HG02884 (cell line): ENCODE measurements around the gene AURKA.
"Not testable (repeated sequence)": the region's sequence is repeated elsewhere in the genome, so short reads cannot be mapped to it uniquely, and the experiment has no call there.

Experiments
- ATAC-seq: cut with Tn5 transposase; IDR thresholded peaks from one replicate; pipeline ENCODE4 v1.9.1; 2021; ENCODE audit warnings: mild to moderate bottlenecking, moderate library complexity; ENCODE audit not compliant: unreplicated experiment

The AURKA gene

DNA sequence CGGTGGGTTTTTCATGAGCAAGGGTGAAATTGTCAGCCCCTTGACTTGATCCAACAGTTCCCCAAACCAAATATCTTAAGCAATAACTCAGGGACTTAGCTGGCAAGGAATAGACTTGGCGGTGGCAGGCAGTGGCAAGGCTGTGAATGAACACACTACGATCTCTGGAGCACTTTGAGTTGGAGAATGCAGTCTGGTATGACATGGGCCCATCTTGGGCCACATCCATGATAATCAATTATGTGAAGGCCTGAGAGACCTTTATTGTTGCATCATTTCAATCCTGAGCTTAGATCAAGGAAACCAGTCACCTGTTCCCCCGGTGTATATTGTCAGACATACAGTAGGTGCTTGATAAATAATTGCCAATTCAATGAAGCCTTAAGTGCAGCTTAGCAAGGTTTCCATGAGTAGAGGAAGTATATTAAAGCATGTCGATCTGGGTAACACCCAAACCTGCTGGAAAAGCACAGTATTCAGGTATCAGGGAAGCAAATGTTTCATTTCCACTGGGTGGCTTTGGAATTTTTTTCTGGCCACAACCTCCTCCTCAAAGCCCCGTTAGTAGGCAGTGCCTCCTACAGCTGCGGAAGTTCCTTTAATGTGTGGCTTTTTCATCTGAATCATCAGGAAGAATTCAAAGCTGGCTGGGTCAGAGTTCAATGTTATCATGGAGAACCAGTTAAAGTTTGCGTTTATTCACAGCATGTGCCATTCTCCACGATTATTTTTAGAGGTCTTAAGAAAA is 30.2 kb upstream of the AURKA start:
- no peak for ATAC-seq

GRCh38 chr20:56420940-56421688 is 29.1 kb upstream of the AURKA start:
- no peak for ATAC-seq

DNA sequence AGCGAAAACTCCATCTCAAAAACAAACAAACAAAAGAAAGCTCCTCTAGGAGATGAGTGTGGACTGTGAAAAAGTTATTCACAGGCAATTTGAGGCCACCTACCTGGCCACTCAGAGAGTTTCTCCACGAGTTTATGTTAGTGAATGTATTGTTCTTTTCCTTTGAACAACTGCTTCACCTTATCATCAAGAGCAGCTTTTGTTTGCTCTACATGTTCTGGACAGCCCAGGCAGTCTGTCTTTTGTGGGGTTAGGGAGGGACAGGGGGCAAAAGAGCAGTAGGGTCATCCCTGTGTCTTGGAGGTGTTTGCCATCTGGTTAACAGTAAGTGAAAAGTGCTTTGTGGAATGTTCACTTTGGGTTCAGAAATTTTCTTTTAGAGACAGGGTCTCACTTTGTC is 28.0 kb upstream of the AURKA start:
- ATAC-seq: no peak

DNA sequence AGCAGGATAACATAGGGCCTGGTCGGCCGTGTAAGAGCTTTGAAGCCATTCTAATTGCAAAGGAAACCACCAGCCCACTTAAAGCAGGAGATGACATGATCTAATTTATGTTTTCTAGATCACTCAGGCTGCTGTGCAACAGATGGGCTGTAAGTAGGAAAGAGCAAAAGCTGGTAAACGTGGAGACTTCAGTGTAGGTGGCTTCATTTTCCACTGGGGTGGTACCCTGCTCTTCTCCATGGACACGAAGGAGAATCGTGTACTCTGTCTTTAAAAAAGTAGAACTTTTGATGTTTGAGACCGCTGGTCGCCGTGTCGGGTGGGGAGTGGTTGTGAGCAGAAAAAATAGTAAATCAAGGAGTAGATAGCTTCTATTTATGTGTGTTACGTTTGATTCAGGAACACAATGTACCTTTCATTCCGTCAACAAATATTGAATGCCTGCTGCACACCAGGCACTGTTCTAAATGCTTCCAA is 26.4 kb upstream of the AURKA start:
- no peak for ATAC-seq

- no peak for ATAC-seq
These were observed 25.9 kb upstream of the AURKA start for GRCh38 chr20:56417911-56418310.

DNA sequence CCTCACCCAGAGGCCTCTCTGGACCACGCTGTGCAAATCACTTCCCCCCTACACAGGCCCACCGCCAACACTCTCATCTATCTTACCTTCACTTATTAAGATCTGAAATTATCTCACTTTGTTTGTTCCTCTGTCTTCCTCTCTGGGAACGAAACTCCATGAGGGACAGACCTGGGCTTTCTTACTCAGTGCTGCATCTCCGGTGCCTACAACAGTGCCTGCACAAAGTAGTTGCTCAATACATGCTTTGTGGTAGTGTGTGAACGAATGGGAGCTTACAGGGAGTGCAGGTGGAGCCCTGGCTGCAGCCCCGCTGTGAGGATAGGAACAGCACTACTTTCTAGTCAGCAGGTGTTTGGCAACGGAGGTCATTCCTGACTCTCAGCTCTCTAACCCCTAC is 25.4 kb upstream of the AURKA start:
- ATAC-seq: no peak

GRCh38 chr20:56414842-56415765 is 23.1 kb upstream of the AURKA start:
- ATAC-seq: no peak

DNA sequence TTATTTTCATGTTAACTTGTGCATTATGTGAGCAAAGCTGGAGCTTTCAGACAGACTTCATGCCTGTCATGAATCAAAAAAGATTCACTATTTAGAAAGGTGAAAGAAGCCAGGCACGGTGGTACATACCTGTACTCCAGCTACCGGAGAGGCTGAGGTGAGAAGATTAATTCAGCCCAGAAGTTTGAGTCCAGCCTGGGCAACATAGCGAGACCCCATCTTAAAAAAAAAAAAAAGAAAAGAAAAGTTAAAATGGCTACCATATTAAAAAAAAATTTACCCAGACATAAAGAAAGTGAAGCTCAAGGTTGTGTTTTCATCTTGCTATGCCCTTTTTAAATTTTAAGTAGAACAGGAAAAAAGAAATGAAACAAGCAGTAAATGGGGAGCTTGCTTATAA is 20.9 kb upstream of the AURKA start:
- no peak for ATAC-seq

DNA sequence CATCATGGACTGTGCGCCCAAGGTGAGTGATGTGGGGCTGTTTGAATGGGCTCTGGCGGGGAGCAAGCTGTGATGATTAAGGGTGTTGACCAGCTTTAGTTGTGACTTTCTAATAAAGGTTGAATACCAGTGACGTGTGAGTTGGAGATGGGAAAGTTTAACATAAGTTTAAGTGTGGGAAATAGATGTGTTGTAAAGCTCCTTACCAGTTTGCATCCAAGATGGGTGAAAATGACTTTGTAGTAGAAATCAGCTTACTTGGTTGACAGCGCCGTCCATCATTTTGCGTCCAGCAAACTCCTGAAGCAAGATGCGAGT is 20.4 kb upstream of the AURKA start:
- ATAC-seq: no peak

DNA sequence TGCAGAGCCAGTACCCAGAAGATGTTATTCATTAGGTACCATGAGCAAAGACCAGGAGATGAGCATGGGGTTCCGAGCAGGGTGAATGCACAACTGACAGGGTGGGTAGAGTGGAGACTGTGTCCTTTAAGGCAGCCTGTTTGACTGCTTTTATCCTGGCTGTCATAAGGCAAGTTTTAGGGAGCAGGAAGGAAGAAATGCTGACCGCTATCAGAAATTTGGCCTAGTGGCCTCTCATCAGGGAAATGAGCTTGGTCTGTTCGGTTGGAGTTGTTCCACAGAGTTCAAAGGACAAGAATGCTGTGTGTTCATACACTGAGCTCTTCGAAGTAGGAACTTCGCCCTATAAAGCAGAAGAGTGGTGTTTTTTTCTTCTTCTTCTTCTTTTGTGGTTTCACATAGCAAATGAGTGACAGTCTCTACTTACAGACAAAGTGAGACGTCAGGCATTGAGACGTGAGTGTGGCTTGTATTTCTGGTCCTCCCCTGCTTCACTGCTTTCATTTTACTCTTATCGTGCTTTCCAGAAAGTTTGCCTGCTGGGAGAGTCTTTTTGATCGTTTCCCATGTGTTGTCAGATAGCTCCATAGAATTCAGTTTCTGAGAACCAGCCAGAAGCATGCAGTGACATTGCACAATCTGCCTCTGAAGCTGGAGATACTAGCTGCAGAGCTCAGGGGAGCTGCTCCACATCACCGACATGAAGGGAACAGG is 19.9 kb upstream of the AURKA start, which contains the start of gene CASS4:
CASS4 (plus strand) TSS at position 502 of the 714 bp plus-strand sequence; CDS start at position 701, 199 bp downstream.
- ATAC-seq: peak; percentile 64

DNA sequence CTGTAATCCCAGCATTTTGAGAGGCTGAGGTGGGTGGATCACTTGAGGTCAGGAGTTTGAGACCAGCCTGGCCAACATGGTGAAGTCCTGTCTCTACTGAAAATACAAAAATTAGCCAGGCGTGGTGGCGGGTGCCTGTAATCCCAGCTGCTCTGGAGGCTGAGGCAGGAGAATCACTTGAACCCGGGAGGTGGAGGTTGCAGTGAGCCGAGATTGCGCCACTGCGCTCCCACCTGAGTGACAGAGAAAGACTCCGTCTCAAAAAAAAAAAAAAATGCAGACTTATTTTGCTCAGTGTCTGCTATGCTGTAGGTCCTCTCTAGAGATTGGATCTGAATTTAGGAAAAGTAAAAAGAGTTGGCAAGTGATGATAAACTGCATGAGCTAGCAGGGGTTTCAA is 19.3 kb upstream of the AURKA start:
- not testable (repeated sequence) for ATAC-seq

- ATAC-seq: no peak
These were observed 17.9 kb upstream of the AURKA start for GRCh38 chr20:56409956-56410355.

DNA sequence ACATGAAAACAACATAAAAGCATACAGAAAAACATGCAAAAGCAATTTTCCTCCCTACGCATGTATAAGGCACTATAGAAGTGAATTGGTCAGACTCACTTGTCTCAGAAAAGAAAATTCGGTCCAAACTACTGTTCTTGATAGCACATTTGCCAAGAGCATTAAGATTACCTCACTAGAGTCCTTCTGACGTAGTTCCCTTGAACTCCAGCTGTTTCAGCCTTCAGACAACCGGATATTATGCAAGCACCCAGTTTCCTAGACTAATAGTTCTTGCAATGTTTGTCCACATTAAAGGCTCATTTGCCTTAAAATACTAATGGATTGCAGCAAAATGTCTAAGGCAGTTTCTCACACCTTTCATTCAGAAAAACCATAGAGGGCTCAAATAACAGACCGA is 17.5 kb upstream of the AURKA start:
- ATAC-seq: no peak

GRCh38 chr20:56406910-56407309 is 14.9 kb upstream of the AURKA start:
- no peak for ATAC-seq

DNA sequence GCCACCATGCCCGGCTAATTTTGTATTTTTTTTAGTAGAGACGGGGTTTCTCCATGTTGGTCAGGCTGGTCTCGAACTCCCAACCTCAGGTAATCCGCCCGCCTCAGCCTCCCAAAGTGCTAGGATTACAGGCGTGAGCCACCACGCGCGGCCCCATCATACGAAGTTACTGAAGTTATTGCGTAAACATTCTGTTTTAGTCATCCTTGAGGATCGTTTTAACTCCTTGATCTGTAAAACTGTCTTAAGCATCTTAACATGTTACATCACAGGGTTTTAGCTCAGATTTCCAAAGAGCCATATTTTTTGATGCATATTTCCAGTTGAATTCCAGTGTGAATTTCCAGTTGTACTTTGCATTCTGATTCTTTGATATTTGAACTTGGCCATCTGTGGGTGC is 13.3 kb upstream of the AURKA start:
- ATAC-seq: not testable (repeated sequence)

DNA sequence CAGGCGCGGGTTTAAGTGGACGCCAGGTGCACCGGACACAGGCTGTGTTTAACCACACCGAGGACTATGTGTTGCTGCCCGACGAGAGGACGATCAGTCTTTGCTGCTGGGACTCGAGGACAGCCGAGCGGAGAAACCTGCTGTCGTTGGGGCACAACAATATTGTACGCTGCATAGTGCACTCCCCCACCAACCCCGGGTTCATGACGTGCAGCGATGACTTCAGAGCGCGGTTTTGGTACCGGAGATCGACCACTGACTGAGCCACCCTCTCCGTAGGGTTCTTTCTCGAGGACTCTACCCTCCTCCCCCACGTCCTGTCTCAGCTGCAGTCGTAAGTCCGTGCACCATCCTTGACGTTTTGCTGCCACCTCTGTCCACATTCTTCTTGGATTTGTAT is 11.4 kb upstream of the AURKA start:
- ATAC-seq: no peak

GRCh38 chr20:56400001-56400640 is 8.1 kb upstream of the AURKA start:
- ATAC-seq: peak; percentile 79

GRCh38 chr20:56395166-56395565 is 3.2 kb upstream of the AURKA start:
- no peak for ATAC-seq

- no peak for ATAC-seq
These were observed 1.6 kb upstream of the AURKA start for GRCh38 chr20:56393653-56394052.

GRCh38 chr20:56392881-56393482 is 967 bp upstream of the AURKA start:
- no peak for ATAC-seq
